Measurements from ENCODE around the gene DPP9. TPM values are rescaled to one million over a fixed set of nuclear protein-coding genes. Genes with fewer than 3 reads are reported as not detected.
"Not testable (repeated sequence)": the region's sequence is repeated elsewhere in the genome, so short reads cannot be mapped to it uniquely, and the experiment has no call there.

Gene DPP9
- total RNA-seq, 1 experiment from 2014 or later = 129 TPM

DNA sequence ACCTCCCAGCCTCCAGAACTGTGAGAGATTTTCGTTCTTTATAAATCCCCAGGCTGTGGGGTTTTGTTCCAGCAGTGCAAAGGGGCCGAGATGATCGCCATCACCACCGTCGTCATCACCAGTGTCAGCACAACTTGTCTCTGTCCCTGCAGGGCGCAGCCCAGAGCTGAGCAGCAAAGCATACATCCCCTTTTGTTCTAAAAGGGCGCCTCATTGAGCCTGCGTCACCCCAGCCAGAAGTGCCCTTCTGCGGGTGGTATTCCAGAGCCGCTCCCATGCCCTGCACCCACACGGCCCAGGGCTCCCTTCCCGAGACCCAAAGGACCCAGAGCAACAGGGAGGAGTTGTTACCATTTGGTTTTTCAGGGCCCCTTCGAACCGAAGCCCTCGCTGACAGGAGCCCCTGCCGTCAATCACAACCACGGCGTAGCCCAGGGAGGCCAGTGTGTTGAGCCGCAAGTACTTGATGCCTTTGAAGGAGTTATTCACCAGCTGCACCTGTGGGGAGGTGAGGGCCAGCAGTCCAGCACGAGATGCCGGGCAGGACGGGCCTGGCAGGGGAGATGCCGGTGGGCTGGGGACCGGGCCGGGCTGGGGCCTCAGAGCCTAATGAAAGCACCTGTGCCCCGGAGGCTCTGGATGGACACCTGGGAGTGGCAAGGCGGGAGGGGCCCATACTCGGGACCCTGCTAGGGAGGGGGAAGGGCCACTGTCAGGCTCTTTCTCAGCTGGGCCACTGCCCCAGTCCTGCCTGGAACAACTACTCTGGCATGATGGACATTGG is 39.1 kb downstream of the DPP9 start:
- H3K4me3 ChIP-seq (ENCODE audit: low read length) = no peak overlapping the region
- no peak overlapping the region for H3K4me2 ChIP-seq (ENCODE audit: low read length)
- H3K27ac ChIP-seq (ENCODE audit: low read length) = no peak overlapping the region
- H3K9me2 ChIP-seq (replicated peaks; ENCODE audit: low read length) = no peaks in the 10 kb centered on the region
- H2AFZ ChIP-seq (ENCODE audit: low read length) = no peak overlapping the region
- ATAC-seq (no peak), DNase-seq (no peak)
- peaks cover 37% of the 10 kb centered on the region; the same call in 1 of the 2 replicates for H3K36me3 ChIP-seq (ENCODE audit: low read depth, low read length)
- intact Hi-C loops (cut with micrococcal nuclease) = no loop called here
- H3K9me3 ChIP-seq (ENCODE audit: low read length) = no peaks in the 10 kb centered on the region
- TF ChIP-seq, protein P1, sequence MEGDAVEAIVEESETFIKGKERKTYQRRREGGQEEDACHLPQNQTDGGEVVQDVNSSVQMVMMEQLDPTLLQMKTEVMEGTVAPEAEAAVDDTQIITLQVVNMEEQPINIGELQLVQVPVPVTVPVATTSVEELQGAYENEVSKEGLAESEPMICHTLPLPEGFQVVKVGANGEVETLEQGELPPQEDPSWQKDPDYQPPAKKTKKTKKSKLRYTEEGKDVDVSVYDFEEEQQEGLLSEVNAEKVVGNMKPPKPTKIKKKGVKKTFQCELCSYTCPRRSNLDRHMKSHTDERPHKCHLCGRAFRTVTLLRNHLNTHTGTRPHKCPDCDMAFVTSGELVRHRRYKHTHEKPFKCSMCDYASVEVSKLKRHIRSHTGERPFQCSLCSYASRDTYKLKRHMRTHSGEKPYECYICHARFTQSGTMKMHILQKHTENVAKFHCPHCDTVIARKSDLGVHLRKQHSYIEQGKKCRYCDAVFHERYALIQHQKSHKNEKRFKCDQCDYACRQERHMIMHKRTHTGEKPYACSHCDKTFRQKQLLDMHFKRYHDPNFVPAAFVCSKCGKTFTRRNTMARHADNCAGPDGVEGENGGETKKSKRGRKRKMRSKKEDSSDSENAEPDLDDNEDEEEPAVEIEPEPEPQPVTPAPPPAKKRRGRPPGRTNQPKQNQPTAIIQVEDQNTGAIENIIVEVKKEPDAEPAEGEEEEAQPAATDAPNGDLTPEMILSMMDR (conservative IDR thresholded peaks at IDR 0.05; ENCODE audit: low read depth, low read length) = no peak
- TF ChIP-seq EZH2phosphoT487 (IDR thresholded peaks at IDR 0.05; ENCODE audit: borderline replicate concordance, low read length) = no peak
- no peak for TF ChIP-seq EZH2 (IDR thresholded peaks at IDR 0.05; ENCODE audit: low read length, unreplicated experiment)
- BruUV-seq (replicated peaks) = no TSS peak
- H3K9ac ChIP-seq (ENCODE audit: low read length) = no peak overlapping the region
- no peaks in the 10 kb centered on the region for H3K4me1 ChIP-seq (ENCODE audit: insufficient read depth, low read length)
- H3K79me2 ChIP-seq (ENCODE audit: low read length) = no peaks in the 10 kb centered on the region
- ChIA-PET POLR2A (ENCODE audit: unreplicated experiment) (no interaction called here), CTCF (no interaction called here)
- H3F3A ChIP-seq (ENCODE audit: low read length, unreplicated experiment) = no peaks in the 10 kb centered on the region
- no peaks in the 10 kb centered on the region for H3K27me3 ChIP-seq (ENCODE audit: low read length)
- no peaks in the 10 kb centered on the region for H4K20me1 ChIP-seq (ENCODE audit: low read length)

DNA sequence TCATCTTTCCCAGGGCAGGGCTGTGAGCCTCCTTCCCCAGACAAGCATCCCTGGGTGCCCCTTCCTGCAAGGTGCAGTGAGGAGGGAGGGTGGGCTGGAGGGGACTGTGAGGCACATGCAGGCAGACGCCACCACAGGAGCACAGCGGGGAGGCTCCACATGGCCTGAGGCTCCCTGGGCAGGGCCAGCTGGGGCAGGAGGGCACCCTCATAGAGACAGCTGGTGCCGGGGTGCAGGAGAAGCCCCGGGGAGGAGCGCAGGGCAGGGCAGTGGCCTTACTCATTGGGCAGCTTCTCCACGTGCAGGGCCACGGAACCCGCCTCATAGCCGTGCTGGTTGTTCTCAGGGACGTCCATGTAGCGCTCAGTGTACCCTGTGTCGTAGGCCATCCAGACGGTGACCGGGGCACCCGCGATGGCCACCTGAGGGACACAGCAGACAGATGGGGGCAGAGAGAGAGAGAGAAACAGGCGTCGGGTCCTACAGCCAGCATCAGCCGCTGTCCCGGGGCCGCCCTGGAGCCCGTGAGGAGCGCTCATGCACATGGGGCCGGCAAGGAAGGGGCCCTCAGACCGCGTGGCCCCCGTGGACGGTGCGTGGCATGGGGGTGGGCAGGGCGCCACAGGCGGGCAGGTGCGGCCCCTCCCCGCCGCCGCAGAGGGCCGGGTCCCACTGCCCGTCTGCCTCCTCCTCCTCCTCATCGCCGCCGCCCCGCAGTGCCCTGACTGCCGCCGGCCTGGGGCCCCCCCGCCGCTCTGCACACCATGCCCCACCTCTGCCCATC is 41.0 kb downstream of the DPP9 start:
- no peak for DNase-seq
- BruUV-seq (replicated peaks) = no TSS peak
- ChIA-PET POLR2A (ENCODE audit: unreplicated experiment) (no interaction called here), CTCF (no interaction called here)
- Histone ChIP-seq H3K4me2 (ENCODE audit: low read length) (no peak overlapping the region), H3F3A (ENCODE audit: low read length, unreplicated experiment) (no peaks in the 10 kb centered on the region), H3K27me3 (ENCODE audit: low read length) (no peaks in the 10 kb centered on the region), H3K4me1 (ENCODE audit: insufficient read depth, low read length) (no peaks in the 10 kb centered on the region), H3K27ac (ENCODE audit: low read length) (no peak overlapping the region), H3K9me2 (replicated peaks; ENCODE audit: low read length) (no peaks in the 10 kb centered on the region), H3K79me2 (ENCODE audit: low read length) (no peaks in the 10 kb centered on the region), H3K9me3 (ENCODE audit: low read length) (no peaks in the 10 kb centered on the region), H3K4me3 (ENCODE audit: low read length) (no peak overlapping the region), H2AFZ (ENCODE audit: low read length) (no peak overlapping the region), H3K36me3 (ENCODE audit: low read depth, low read length) (peaks cover 32% of the 10 kb centered on the region; the same call in 1 of the 2 replicates), H3K9ac (ENCODE audit: low read length) (no peak overlapping the region), H4K20me1 (ENCODE audit: low read length) (no peaks in the 10 kb centered on the region)
- ATAC-seq = no peak
- intact Hi-C loops (cut with micrococcal nuclease) = no loop called here
- TF ChIP-seq EZH2phosphoT487 (IDR thresholded peaks at IDR 0.05; ENCODE audit: borderline replicate concordance, low read length) (no peak), EZH2 (IDR thresholded peaks at IDR 0.05; ENCODE audit: low read length, unreplicated experiment) (no peak)
- TF ChIP-seq, protein P1 (conservative IDR thresholded peaks at IDR 0.05; ENCODE audit: low read depth, low read length) = no peak

DNA sequence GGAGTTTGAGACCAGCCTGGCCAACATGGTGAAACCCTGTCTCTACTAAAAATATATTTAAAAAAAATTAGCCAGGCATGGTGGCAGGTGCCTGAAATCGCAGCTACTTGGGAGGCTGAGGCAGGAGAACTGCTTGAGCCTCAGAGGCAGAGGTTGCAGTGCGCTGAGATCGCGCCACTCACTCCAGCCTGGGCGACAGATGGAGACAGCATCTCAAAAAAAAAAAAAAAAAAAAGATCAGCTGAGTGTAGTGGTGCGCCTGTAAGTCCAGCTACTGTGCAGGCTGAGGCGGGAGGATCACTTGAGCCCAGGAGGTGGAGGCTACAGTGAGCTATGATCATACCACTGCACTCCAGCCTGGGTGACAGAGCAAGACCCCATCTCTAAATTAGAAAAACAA is 43.6 kb downstream of the DPP9 start:
- H3K9me2 ChIP-seq (replicated peaks; ENCODE audit: low read length); DNase-seq; ATAC-seq; H4K20me1 ChIP-seq (ENCODE audit: low read length); H3F3A ChIP-seq (ENCODE audit: low read length, unreplicated experiment); BruUV-seq (replicated peaks); H3K4me1 ChIP-seq (ENCODE audit: insufficient read depth, low read length); H3K4me3 ChIP-seq (ENCODE audit: low read length); POLR2A ChIA-PET (ENCODE audit: unreplicated experiment); intact Hi-C loops (cut with micrococcal nuclease); H3K9me3 ChIP-seq (ENCODE audit: low read length); H3K9ac ChIP-seq (ENCODE audit: low read length); H3K27me3 ChIP-seq (ENCODE audit: low read length); H3K27ac ChIP-seq (ENCODE audit: low read length); H3K79me2 ChIP-seq (ENCODE audit: low read length); H3K4me2 ChIP-seq (ENCODE audit: low read length); H2AFZ ChIP-seq (ENCODE audit: low read length): not testable (repeated sequence)
- CTCF ChIA-PET = interaction anchor here (0.6 kb wide), 1 partner anchor 89 kb away, joined by 3 read pairs; no protein-coding TSS in a partner anchor
- peaks cover 25% of the 10 kb centered on the region; the same call in 1 of the 2 replicates for H3K36me3 ChIP-seq (ENCODE audit: low read depth, low read length)
